Endothelial cell of umbilical vein (primary cell): Measurements from ENCODE around the gene IKZF3. TPM values are rescaled to one million over a fixed set of nuclear protein-coding genes. Genes with fewer than 3 reads are reported as not detected.

ENCODE experiments used
- BruUV-seq: library from RNA; stranded (reverse); fragments of 400-500 nt; replicated peaks from 2 replicates; lab custom pipeline; 2021; lab: Mats Ljungman, UMichigan
- CTCF ChIA-PET: fragments of 300-600, 350-600 bp; sonication (Branson Sonifier 250); formaldehyde crosslinking; loops from one replicate; lab custom pipeline; 2021; ENCODE audit warnings: antibody characterized with exemption, inconsistent platforms; lab: Charles Lee
- POLR2A ChIA-PET: fragments of 300-600, 350-600 bp; sonication (Branson Sonifier 250); formaldehyde crosslinking; loops from one replicate; lab custom pipeline; 2021; ENCODE audit warnings: antibody characterized with exemption, inconsistent platforms; lab: Charles Lee
- DNase-seq: peaks from one replicate; pipeline ENCODE4 v3.0.0-alpha.2; 2011; ENCODE audit warnings: low read depth, low spot score
- FAIRE-seq: peaks from 2 replicates; lab custom pipeline; 2011; peaks lifted over from hg19 to GRCh38; lab: Jason Lieb, UNC
- H2AFZ ChIP-seq: 2 replicates; pipeline ENCODE4 v1.6.0; 2012; ENCODE audit warnings: low read depth, low read length, control low read depth, inconsistent platforms
- H3K27ac ChIP-seq: 2 replicates; pipeline ENCODE4 v1.5.1; 2011; ENCODE audit warnings: low read depth, mild to moderate bottlenecking, control low read depth, low read length, moderate library complexity; ENCODE audit not compliant: insufficient read depth
- H3K27me3 ChIP-seq, 2 experiments: 2 replicates each; pipeline versions ENCODE4 v1.6.0 to v1.6.1; 2011; ENCODE audit warnings: low read length in 2 of 2, mixed read lengths in 1 of 2; ENCODE audit not compliant: control insufficient read depth in 2 of 2, insufficient read depth in 2 of 2
- H3K36me3 ChIP-seq, 2 experiments: 2 replicates in 1 of 2; 3 replicates in 1 of 2; pipeline ENCODE4 v1.5.1; 2011; ENCODE audit warnings: low read length in 2 of 2, mild to moderate bottlenecking in 1 of 2, moderate library complexity in 1 of 2; ENCODE audit not compliant: control insufficient read depth in 2 of 2, insufficient read depth in 2 of 2; ENCODE audit errors: extremely low read depth in 1 of 2
- H3K4me1 ChIP-seq: 3 replicates; pipeline ENCODE4 v1.5.1; 2011; ENCODE audit warnings: mild to moderate bottlenecking, low read length; ENCODE audit not compliant: control insufficient read depth, insufficient read depth; ENCODE audit errors: extremely low read depth
- H3K4me2 ChIP-seq: 2 replicates; pipeline ENCODE4 v1.6.1; 2011; ENCODE audit warnings: low read length, control low read depth, mixed read lengths; ENCODE audit not compliant: insufficient read depth
- H3K4me3 ChIP-seq, 3 experiments: fragments of 200-600 bp in 1 of 3; sonication (generic), shearing (Covaris generic) in 1 of 3; replicated peaks in 1 of 3; 2 replicates each; pipeline ENCODE4 v1.5.1; 2011 to 2016; ENCODE audit warnings: control low read depth in 3 of 3, low read length in 3 of 3, mild to moderate bottlenecking in 2 of 3, inconsistent platforms in 1 of 3, low read depth in 1 of 3, moderate library complexity in 1 of 3; ENCODE audit not compliant: insufficient read depth in 1 of 3
- H3K79me2 ChIP-seq: 2 replicates; pipeline ENCODE4 v1.6.0; 2012; ENCODE audit warnings: low read length, inconsistent platforms; ENCODE audit not compliant: control insufficient read depth, insufficient read depth
- H3K9ac ChIP-seq: replicated peaks from 2 replicates; pipeline ENCODE3; 2011; ENCODE audit warnings: low read length, control low read depth; ENCODE audit not compliant: insufficient read depth; ENCODE audit errors: extremely low read depth
- H3K9me1 ChIP-seq: replicated peaks from 3 replicates; pipeline ENCODE4 v1.6.0; 2011; ENCODE audit warnings: mild to moderate bottlenecking, low read length; ENCODE audit not compliant: control insufficient read depth, insufficient read depth; ENCODE audit errors: extremely low read depth
- H3K9me3 ChIP-seq: replicated peaks from 2 replicates; pipeline ENCODE4 v1.5.1; 2012; ENCODE audit warnings: low read length, inconsistent platforms; ENCODE audit not compliant: control insufficient read depth, insufficient read depth
- H4K20me1 ChIP-seq: replicated peaks from 2 replicates; pipeline ENCODE3; 2011; ENCODE audit warnings: mild to moderate bottlenecking, low read length; ENCODE audit not compliant: control insufficient read depth, insufficient read depth; ENCODE audit errors: extremely low read depth
- CTCF ChIP-seq, 2 donors: IDR thresholded peaks; 1 replicate in 1 of 2; 2 replicates in 1 of 2; pipeline ENCODE4 v1.5.1; 2011; ENCODE audit warnings: low read length in 2 of 2, mild to moderate bottlenecking in 2 of 2, moderate library complexity in 2 of 2, control low read depth in 1 of 2, inconsistent platforms in 1 of 2, low read depth in 1 of 2; ENCODE audit not compliant: insufficient read depth in 1 of 2; ENCODE audit errors: extremely low read depth in 1 of 2
- EZH2 ChIP-seq: IDR thresholded peaks from 2 replicates; pipeline ENCODE4 v1.6.1; 2012; ENCODE audit warnings: borderline replicate concordance, low read depth, mild to moderate bottlenecking, moderate library complexity, low read length, inconsistent platforms; ENCODE audit not compliant: severe bottlenecking
- FOS ChIP-seq: IDR thresholded peaks from 2 replicates; pipeline ENCODE4 v1.6.1; 2011; ENCODE audit warnings: mild to moderate bottlenecking, low read length, moderate library complexity, borderline replicate concordance; ENCODE audit not compliant: insufficient read depth
- GATA2 ChIP-seq: IDR thresholded peaks from 2 replicates; pipeline ENCODE4 v1.7.0; 2011; ENCODE audit warnings: low read depth, mild to moderate bottlenecking, moderate library complexity, mixed read lengths, low read length; ENCODE audit not compliant: insufficient read length, insufficient read depth
- JUN ChIP-seq: IDR thresholded peaks from 2 replicates; pipeline ENCODE4 v1.6.1; 2011; ENCODE audit warnings: borderline replicate concordance, low read depth; ENCODE audit not compliant: insufficient read length, insufficient read depth
- MAX ChIP-seq: IDR thresholded peaks from 2 replicates; pipeline ENCODE4 v1.6.1; 2011; ENCODE audit not compliant: insufficient read depth, insufficient read length
- MYC ChIP-seq: IDR thresholded peaks from one replicate; pipeline ENCODE4 v1.6.1; 2011; ENCODE audit warnings: mild to moderate bottlenecking, low read depth, low read length
- POLR2A ChIP-seq: IDR thresholded peaks from 2 replicates; pipeline ENCODE4 v1.6.1; 2012; ENCODE audit warnings: low read depth, mild to moderate bottlenecking, control low read depth, low read length
- POLR2AphosphoS5 ChIP-seq: IDR thresholded peaks from 2 replicates; pipeline ENCODE4 v1.6.1; 2012; ENCODE audit warnings: low read depth, mild to moderate bottlenecking, control low read depth, low read length, moderate library complexity; ENCODE audit not compliant: insufficient read depth
- dilution Hi-C: fragments of 300-500 bp; cut with MboI; formaldehyde crosslinking; loops from one replicate; pipeline ENCODE4 v1.15.0; 2019; ENCODE audit warnings: low sequenced_read_pairs; ENCODE audit not compliant: extremely low pct_ligation_motif_present
- intact Hi-C: fragments of 100-400 bp; cut with micrococcal nuclease; formaldehyde crosslinking; loops from one replicate; pipeline ENCODE4 v1.10.0; 2022
- polyA plus RNA-seq, 4 experiments: library from polyadenylated mRNA; depleted of rRNA in 3 of 4; stranded (reverse) in 3 of 4; unstranded in 1 of 4; fragments of >200 nt; gene quantifications; 2 replicates each; pipeline versions ENCODE4 v1.2.1 to v1.2.3, GENCODE V29; 2011 to 2012; ENCODE audit warnings: missing spikeins in 1 of 4
- total RNA-seq: library from RNA; stranded (reverse); gene quantifications from 2 replicates; pipeline ENCODE4 v1.2.3, GENCODE V29; 2021

IKZF3 gene
- total and polyA plus RNA-seq, 2 donors (not counting 3 experiments of a cell fraction or from before 2014, with no cell fraction given) = not detected

- Histone ChIP-seq H3K9me3 (no peaks in the 10 kb centered on the region), H3K4me1 (no peaks in the 10 kb centered on the region), H3K4me3 (no peak overlapping the region), H3K4me2 (no peak overlapping the region), H3K9me1 (no peaks in the 10 kb centered on the region), H4K20me1 (no peaks in the 10 kb centered on the region), H3K27me3 (peaks cover 32 to 52% of the 10 kb centered on the region in 2 experiments), H3K9ac (no peak overlapping the region), H3K27ac (no peak overlapping the region), H2AFZ (no peak overlapping the region), H3K79me2 (no peaks in the 10 kb centered on the region), H3K36me3 (no peaks in the 10 kb centered on the region)
- ChIA-PET POLR2A (no interaction called here), CTCF (no interaction called here)
- BruUV-seq = no TSS peak
- intact Hi-C loops = no loop called here
- no peak for FAIRE-seq
- no peak for DNase-seq
- dilution Hi-C loops = no loop called here
- TF ChIP-seq FOS (no peak), GATA2 (no peak), MYC (no peak), POLR2A (no peak), JUN (no peak), POLR2AphosphoS5 (no peak), MAX (no peak), EZH2 (no peak), CTCF (IDR thresholded peaks at IDR 0.05; ENCODE audit: extremely low read depth in 1 of 2, insufficient read depth in 1 of 2, low read depth in 1 of 2, low read length in 2 of 2) (no peak)
Observed at GRCh38 chr17:39793301-39793872, 70.7 kb downstream of the IKZF3 start.
